HepG2 (cell line): ENCODE data around the gene SEPHS1. TPM values are rescaled to one million over a fixed set of nuclear protein-coding genes. Genes with fewer than 3 reads are reported as not detected.
A peak's percentile ranks its signal among the peaks of the same experiment; 100 is the strongest.

Experiments used
- BCL3 ChIP-seq: sonication (generic); formaldehyde crosslinking; IDR thresholded peaks from 2 replicates; pipeline ENCODE4 v1.5.1; 2020; ENCODE audit warnings: mild to moderate bottlenecking, missing genetic modification reagents, moderate library complexity
- GMEB1 ChIP-seq: sonication (generic); formaldehyde crosslinking; IDR thresholded peaks from 2 replicates; pipeline ENCODE4 v1.5.1; 2020; ENCODE audit warnings: missing genetic modification reagents, mild to moderate bottlenecking, borderline replicate concordance
- HOXD1 ChIP-seq: sonication (generic); formaldehyde crosslinking; IDR thresholded peaks from 2 replicates; pipeline ENCODE4 v1.5.0; 2020; ENCODE audit warnings: missing genetic modification reagents
- IRF1 ChIP-seq: sonication (generic); formaldehyde crosslinking; IDR thresholded peaks from 2 replicates; pipeline ENCODE4 v1.4.0; 2020; ENCODE audit warnings: low read depth, mild to moderate bottlenecking, missing genetic modification reagents
- KDM5B ChIP-seq: sonication (generic); formaldehyde crosslinking; IDR thresholded peaks from 2 replicates; pipeline ENCODE4 v1.4.0; 2020; ENCODE audit warnings: missing genetic modification reagents, mild to moderate bottlenecking, borderline replicate concordance
- LBX2 ChIP-seq: sonication (generic); formaldehyde crosslinking; IDR thresholded peaks from 2 replicates; pipeline ENCODE4 v1.5.0; 2020; ENCODE audit warnings: missing genetic modification reagents, mild to moderate bottlenecking, borderline replicate concordance
- MAX ChIP-seq: IDR thresholded peaks from 2 replicates; pipeline ENCODE4 v1.6.1; 2012; ENCODE audit warnings: inconsistent platforms
- MAZ ChIP-seq, 2 experiments: sonication (generic) in 1 of 2; formaldehyde crosslinking in 1 of 2; IDR thresholded peaks; 2 replicates each; pipeline versions ENCODE4 v1.5.0 to v1.6.1; 2012 to 2020; ENCODE audit warnings: low read depth in 2 of 2, mild to moderate bottlenecking in 2 of 2, borderline replicate concordance in 1 of 2, improper control_type of control experiment in 1 of 2, low read length in 1 of 2, missing genetic modification reagents in 1 of 2, moderate library complexity in 1 of 2
- MED1 ChIP-seq: sonication (generic); formaldehyde crosslinking; IDR thresholded peaks from 2 replicates; pipeline ENCODE4 v1.4.0; 2020; ENCODE audit warnings: missing genetic modification reagents
- MEIS1 ChIP-seq: sonication (generic); formaldehyde crosslinking; IDR thresholded peaks from 2 replicates; pipeline ENCODE4 v1.9.0; 2021; ENCODE audit warnings: mild to moderate bottlenecking, missing genetic modification reagents, moderate library complexity, borderline replicate concordance
- MYC ChIP-seq: sonication (generic); formaldehyde crosslinking; IDR thresholded peaks from 2 replicates; pipeline ENCODE4 v1.9.0; 2021; ENCODE audit warnings: missing genetic modification reagents, borderline replicate concordance
- NR2C2 ChIP-seq: sonication (generic); formaldehyde crosslinking; IDR thresholded peaks from 2 replicates; pipeline ENCODE4 v1.4.0; 2020; ENCODE audit warnings: missing genetic modification reagents, mild to moderate bottlenecking, moderate library complexity, borderline replicate concordance
- SALL1 ChIP-seq: sonication (generic); formaldehyde crosslinking; IDR thresholded peaks from 2 replicates; pipeline ENCODE4 v1.8.0; 2022; ENCODE audit warnings: mild to moderate bottlenecking, missing genetic modification reagents
- ZNF232 ChIP-seq: sonication (generic); formaldehyde crosslinking; IDR thresholded peaks from 2 replicates; pipeline ENCODE4 v1.4.0; 2020; ENCODE audit warnings: missing genetic modification reagents, borderline replicate concordance
- ZNF33B ChIP-seq: sonication (generic); formaldehyde crosslinking; IDR thresholded peaks from 2 replicates; pipeline ENCODE4 v1.5.1; 2020; ENCODE audit warnings: mild to moderate bottlenecking, missing genetic modification reagents
- ZNF432 ChIP-seq: sonication (generic); formaldehyde crosslinking; IDR thresholded peaks from 2 replicates; pipeline ENCODE4 v1.5.0; 2020; ENCODE audit warnings: missing genetic modification reagents, mild to moderate bottlenecking, borderline replicate concordance
- ZNF501 ChIP-seq: sonication (generic); formaldehyde crosslinking; IDR thresholded peaks from 2 replicates; pipeline ENCODE4 v1.5.1; 2020; ENCODE audit warnings: mild to moderate bottlenecking, moderate library complexity, missing genetic modification reagents
- ZNF616 ChIP-seq: sonication (generic); formaldehyde crosslinking; IDR thresholded peaks from 2 replicates; pipeline ENCODE4 v1.5.0; 2020; ENCODE audit warnings: low read depth, mild to moderate bottlenecking, missing genetic modification reagents
- ZNF775 ChIP-seq: sonication (generic); formaldehyde crosslinking; IDR thresholded peaks from 2 replicates; pipeline ENCODE4 v1.4.0; 2020; ENCODE audit warnings: missing genetic modification reagents, mild to moderate bottlenecking, moderate library complexity, borderline replicate concordance
- polyA plus RNA-seq, 8 experiments: library from polyadenylated mRNA; depleted of rRNA in 3 of 8; stranded (reverse) in 7 of 8; unstranded in 1 of 8; fragments of >200 nt; fragmentation: Illumina TruSeq in 4 of 8; extraction: Trizol in 4 of 8; gene quantifications; 2 replicates each; pipeline versions ENCODE4 v1.2.1 to v1.2.3, GENCODE V29; 2011 to 2016; ENCODE audit warnings: low read depth in 4 of 8, missing spikeins in 1 of 8, mixed read lengths in 1 of 8; ENCODE audit not compliant: insufficient read depth in 1 of 8
- total RNA-seq, 5 experiments: library from RNA; depleted of rRNA; stranded (reverse); fragments of >200 nt; fragmentation: Illumina TruSeq; extraction: Trizol; gene quantifications; 2 replicates each; pipeline ENCODE4 v1.2.3, GENCODE V29; 2016; ENCODE audit warnings: low read depth in 1 of 5
- TF ChIP-seq, protein P1 (sequence below), 2 experiments: sonication (generic) in 1 of 2; formaldehyde crosslinking in 1 of 2; IDR thresholded peaks; 2 replicates each; pipeline versions ENCODE4 v1.4.0 to v1.6.1; 2018 to 2020; ENCODE audit warnings: missing genetic modification reagents in 2 of 2, borderline replicate concordance in 1 of 2, low read depth in 1 of 2, mild to moderate bottlenecking in 1 of 2, missing biosample characterization in 1 of 2

SEPHS1 gene
- total and polyA plus RNA-seq, 2 of the 13 experiments (the other 11 are each of a cell fraction or from before 2014, with no cell fraction given): 57.8 to 61.5 TPM

GRCh38 chr10:13272164-13272571, 75.9 kb downstream of the SEPHS1 start (continued):
- TF ChIP-seq MEIS1 (CRISPR knock-in tag): 0 out of 2 replicates have a peak, but pooled peaks have one; percentile 43
- TF ChIP-seq MAX: peak; percentile 70
- TF ChIP-seq ZNF616 (CRISPR knock-in tag): 0 out of 2 replicates have a peak, but pooled peaks have one; percentile 8
- TF ChIP-seq ZNF432: no peak
- peak; percentile 4; the same call in 1 of the 2 replicates for TF ChIP-seq NR2C2 (CRISPR knock-in tag)
- TF ChIP-seq ZNF33B (CRISPR knock-in tag): no peak
- 0 out of 2 replicates have a peak, but pooled peaks have one; percentile 52 for TF ChIP-seq ZNF232 (CRISPR knock-in tag)
- TF ChIP-seq IRF1 (CRISPR knock-in tag): no peak
- peak; percentile 19; the same call in 1 of the 2 replicates for TF ChIP-seq MYC (CRISPR knock-in tag)
- 0 out of 2 replicates have a peak, but pooled peaks have one; percentile 63 for TF ChIP-seq BCL3 (CRISPR knock-in tag)
- TF ChIP-seq MED1 (CRISPR knock-in tag): peak; percentile 34; the same call in 1 of the 2 replicates
- TF ChIP-seq HOXD1 (CRISPR knock-in tag): 0 out of 2 replicates have a peak, but pooled peaks have one; percentile 28
- peak; percentile 42; the same call in 1 of the 2 replicates for TF ChIP-seq ZNF501
- TF ChIP-seq, protein P1, sequence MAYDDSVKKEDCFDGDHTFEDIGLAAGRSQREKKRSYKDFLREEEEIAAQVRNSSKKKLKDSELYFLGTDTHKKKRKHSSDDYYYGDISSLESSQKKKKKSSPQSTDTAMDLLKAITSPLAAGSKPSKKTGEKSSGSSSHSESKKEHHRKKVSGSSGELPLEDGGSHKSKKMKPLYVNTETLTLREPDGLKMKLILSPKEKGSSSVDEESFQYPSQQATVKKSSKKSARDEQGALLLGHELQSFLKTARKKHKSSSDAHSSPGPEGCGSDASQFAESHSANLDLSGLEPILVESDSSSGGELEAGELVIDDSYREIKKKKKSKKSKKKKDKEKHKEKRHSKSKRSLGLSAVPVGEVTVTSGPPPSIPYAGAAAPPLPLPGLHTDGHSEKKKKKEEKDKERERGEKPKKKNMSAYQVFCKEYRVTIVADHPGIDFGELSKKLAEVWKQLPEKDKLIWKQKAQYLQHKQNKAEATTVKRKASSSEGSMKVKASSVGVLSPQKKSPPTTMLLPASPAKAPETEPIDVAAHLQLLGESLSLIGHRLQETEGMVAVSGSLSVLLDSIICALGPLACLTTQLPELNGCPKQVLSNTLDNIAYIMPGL (CRISPR knock-in tag; IDR thresholded peaks at IDR 0.05; ENCODE audit: borderline replicate concordance in 1 of 2, low read depth in 1 of 2): peak in 1 of 2 experiments; percentile 64; a peak in 2 of 4 replicates
- 0 out of 2 replicates have a peak, but pooled peaks have one; percentile 8 for TF ChIP-seq ZNF775
- 0 out of 2 replicates have a peak, but pooled peaks have one; percentile 26 for TF ChIP-seq KDM5B (CRISPR knock-in tag)
- no peak for TF ChIP-seq MAZ (IDR thresholded peaks at IDR 0.05; ENCODE audit: borderline replicate concordance, low read depth, low read length)
- TF ChIP-seq MAZ (CRISPR knock-in tag; IDR thresholded peaks at IDR 0.05; ENCODE audit: low read depth): 0 out of 2 replicates have a peak, but pooled peaks have one; percentile 14
- TF ChIP-seq SALL1: peak; percentile 18
- TF ChIP-seq GMEB1 (CRISPR knock-in tag): peak; percentile 15; the same call in 1 of the 2 replicates
- peak; percentile 44; the same call in 1 of the 2 replicates for TF ChIP-seq LBX2 (CRISPR knock-in tag)
